WI38 (cell line): ENCODE measurements around the gene CRYBA4.

Source experiments
- H3K4me3 ChIP-seq: 2 replicates; pipeline ENCODE4 v1.5.1; 2011; ENCODE audit warnings: low read depth, mild to moderate bottlenecking, control low read depth, low read length
- CTCF ChIP-seq: IDR thresholded peaks from 2 replicates; pipeline ENCODE4 v1.5.1; 2012; ENCODE audit warnings: low read depth, mild to moderate bottlenecking, control low read depth, low read length

CRYBA4 gene

GRCh38 chr22:26580240-26580962 lies 41.4 kb upstream of the CRYBA4 start:
- H3K4me3 ChIP-seq: no peak overlapping the region
- TF ChIP-seq CTCF: no peak

- no peak overlapping the region for H3K4me3 ChIP-seq
- no peak for TF ChIP-seq CTCF
Measured at GRCh38 chr22:26581026-26581425, 40.7 kb upstream of the CRYBA4 start.

GRCh38 chr22:26581633-26582168 lies 40.1 kb upstream of the CRYBA4 start:
- no peak overlapping the region for H3K4me3 ChIP-seq
- no peak for TF ChIP-seq CTCF

- TF ChIP-seq CTCF: no peak
Measured at GRCh38 chr22:26584010-26584409, 37.8 kb upstream of the CRYBA4 start.

GRCh38 chr22:26585104-26585790 lies 36.5 kb upstream of the CRYBA4 start:
- no peak overlapping the region for H3K4me3 ChIP-seq
- TF ChIP-seq CTCF: no peak

More at GRCh38 chr22:26584010-26584409, 37.8 kb upstream of the CRYBA4 start:
- H3K4me3 ChIP-seq: no peak overlapping the region

- no peak for TF ChIP-seq CTCF
- H3K4me3 ChIP-seq: no peak overlapping the region
Measured at GRCh38 chr22:26586556-26587325, 35.0 kb upstream of the CRYBA4 start.
